HG03575 (cell line): ENCODE data around the gene ADK.

Source experiments
- ATAC-seq: cut with Tn5 transposase; IDR thresholded peaks from one replicate; pipeline ENCODE4 v1.9.1; 2021; ENCODE audit not compliant: unreplicated experiment, insufficient number of reproducible peaks, low FRiP score; ENCODE audit errors: extremely low read depth

The ADK gene

DNA sequence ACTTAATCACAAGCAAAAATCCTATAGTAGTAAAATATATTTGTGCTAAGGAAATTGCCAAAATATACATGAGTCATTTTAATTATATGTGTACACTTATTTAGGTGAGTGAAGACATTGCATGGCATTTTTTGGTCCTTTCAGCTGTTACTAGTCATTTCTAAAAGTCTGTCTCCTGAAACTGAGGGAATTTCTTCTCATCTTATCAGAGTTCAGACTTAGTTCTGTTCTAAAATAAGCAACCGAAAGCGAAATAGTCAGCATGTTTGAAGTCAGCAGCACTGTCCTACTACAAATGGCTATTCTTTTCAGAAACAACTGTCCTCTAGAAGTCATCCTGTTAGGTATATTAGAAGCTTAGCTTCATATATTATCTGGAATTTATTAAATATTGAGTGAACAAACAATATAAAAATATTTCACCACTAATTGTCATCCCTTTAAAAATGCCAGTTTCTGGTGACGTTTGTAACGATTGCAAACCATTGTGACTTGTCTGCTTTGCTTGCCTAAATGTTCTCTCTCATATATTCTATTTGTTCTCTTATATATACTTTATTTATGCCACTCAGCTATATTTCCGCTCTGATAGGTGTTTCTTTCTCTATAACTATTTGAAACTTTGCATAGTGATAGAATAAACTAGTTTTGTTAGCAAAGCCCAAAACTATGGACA lies 448.0 kb downstream of the ADK start:
- ATAC-seq: peak; percentile 72

- no peak for ATAC-seq
These were observed 448.7 kb downstream of the ADK start for GRCh38 chr10:74599672-74600071.

GRCh38 chr10:74600170-74600569 lies 449.1 kb downstream of the ADK start:
- no peak for ATAC-seq

- no peak for ATAC-seq
These were observed 451.6 kb downstream of the ADK start for GRCh38 chr10:74602576-74602975.

DNA sequence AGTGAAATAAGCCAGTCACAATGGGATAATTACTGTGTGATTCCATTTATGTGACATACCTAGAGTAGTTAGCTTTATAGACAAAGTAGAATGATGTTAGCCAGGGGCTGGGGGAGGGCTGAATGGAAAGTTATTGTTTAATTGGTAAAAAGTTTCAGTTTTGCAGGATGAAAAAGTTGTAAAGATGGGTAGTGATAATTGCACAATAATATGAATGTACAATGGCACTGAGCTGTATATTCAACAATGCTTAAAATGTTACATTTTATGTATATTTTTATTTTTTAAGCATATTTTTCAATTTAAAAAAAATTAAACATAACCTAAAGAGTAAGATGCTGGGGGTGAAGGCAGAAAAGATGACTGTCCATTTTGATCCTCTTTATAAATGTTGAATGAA lies 459.3 kb downstream of the ADK start:
- no peak for ATAC-seq

GRCh38 chr10:74612195-74612594 lies 461.2 kb downstream of the ADK start:
- no peak for ATAC-seq

DNA sequence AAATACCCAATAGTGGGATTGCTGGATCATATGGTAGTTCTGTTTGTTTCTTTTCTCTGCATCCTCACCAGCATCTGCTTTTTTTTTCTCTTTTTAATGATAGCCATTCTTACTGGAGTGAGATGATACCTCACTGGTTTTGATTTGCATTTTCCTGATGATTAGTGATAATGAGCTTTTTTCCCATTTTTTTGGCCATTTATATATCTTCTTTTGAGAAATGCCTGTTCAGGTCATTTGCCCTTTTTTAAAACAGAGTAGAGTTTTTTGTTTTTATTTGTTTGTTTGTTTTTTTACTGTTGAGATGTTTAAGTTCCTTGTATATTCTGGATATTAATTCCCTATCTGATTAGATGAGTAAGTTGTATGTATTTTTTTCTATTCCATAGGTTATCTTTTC lies 469.6 kb downstream of the ADK start:
- ATAC-seq: no peak

- ATAC-seq: no peak
These were observed 472.8 kb downstream of the ADK start for GRCh38 chr10:74623786-74624185.

- ATAC-seq: no peak
These were observed 473.5 kb downstream of the ADK start for GRCh38 chr10:74624501-74624900.

DNA sequence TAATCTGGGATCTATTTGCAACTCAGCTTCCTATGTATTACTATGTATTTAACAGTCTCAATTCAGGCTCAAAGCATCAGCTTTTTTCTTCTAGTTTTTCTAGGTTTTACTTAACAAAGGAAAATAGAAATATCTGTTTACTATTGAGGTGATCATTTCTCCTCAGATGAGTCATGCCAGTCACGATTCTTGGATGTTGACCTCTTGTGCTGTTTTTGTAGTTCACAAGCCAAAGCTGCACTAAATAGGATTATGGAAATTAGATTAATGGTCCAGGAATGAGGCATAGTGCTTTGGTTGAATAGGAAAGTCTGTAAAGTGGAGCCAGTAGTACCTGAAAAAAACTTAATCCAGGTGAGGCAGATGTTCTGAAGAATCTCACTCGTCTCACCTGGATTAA lies 477.1 kb downstream of the ADK start:
- ATAC-seq: no peak

GRCh38 chr10:74634995-74635536 lies 484.0 kb downstream of the ADK start:
- no peak for ATAC-seq

DNA sequence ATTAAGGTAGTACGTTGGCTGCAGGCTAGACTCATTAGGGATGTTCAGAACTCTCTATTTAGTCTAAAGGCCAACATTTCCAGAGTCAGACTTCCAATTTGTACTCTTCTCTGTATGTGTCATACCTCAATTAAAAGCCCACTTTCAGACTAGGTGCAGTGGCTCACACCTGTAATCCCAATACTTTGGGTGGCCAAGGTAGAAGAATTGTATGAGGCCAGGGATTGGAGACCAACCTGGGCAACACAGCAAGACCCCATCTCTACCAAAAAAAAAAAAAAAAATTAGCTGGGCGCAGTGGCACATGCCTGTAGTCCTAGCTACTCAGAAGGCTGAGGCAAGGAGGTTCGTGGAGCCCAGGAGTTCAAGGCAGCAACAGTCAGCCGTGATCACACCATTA lies 484.6 kb downstream of the ADK start:
- no peak for ATAC-seq

- ATAC-seq: no peak
These were observed 486.7 kb downstream of the ADK start for GRCh38 chr10:74637685-74638084.

DNA sequence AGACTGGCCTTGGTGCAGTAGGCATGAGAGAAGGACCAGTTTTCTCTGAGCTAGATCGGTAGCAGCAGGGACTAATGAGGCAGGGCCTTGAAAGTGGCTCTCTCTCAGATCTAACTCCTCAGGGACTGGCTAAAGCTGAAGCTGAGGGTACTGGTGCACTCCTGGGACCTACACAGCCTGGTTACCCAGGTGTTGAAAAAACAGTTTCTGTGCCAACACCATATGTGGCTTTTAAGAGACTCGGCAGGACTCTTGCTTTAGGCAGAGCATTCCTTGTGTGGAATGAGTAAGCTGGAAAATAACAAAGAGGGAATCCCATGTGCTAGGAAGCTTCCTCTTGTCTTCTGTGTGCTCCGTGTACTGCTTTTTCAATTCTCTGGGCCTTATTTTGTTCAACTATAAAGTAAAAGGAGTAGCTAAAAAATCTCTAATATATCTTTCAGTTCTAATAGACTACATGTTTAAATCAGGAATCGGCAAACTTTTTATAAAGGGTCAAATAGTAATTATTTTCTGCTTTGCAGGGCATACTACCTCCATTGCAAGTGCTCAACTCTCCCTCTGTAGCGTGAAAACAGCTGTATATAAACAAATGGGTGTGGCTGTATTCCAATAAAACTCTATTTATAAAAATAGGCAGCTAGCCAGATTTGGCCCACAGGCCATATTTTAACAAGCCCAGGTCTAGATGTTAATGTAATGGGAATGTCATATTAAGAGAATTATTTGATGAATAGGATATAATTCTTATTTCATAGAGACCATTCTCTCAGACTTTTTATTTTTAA lies 489.3 kb downstream of the ADK start:
- ATAC-seq: no peak

DNA sequence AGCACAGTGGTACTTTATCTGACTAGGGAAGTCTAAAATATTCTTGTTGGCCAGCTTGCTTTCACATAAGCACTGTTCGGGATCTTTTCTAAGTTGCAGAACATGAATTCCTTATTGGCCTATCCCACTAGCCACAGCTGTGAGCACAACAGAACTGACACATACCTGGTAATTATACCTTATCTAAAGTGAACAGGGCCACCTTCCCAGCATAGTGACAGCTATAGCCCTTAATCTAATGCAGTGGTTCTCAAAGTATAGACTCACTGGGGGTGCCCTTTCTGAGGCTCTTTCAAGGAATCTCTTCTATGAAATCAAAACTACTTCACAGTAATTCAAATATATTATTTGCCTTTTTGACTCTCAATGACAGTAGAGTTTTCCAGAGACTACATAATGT lies 490.6 kb downstream of the ADK start:
- no peak for ATAC-seq

- no peak for ATAC-seq
These were observed 492.0 kb downstream of the ADK start for GRCh38 chr10:74642901-74643595.

DNA sequence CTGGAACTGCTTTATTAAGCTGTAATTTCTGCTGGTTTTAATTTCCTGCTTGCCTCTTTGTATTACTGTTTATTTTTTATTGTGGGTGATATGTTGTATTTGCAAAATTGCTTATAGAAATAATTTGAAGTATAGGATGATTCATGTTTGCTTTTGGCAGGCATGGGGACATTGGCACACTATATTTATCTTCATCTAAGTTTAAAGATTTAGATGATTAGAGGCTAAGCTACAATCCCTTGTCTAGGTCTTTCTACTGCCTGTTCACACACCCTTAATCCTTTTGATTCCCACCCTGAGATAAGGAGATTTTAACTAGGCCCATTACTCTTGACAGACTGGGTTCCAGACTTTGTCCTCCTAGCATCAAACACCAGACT lies 492.6 kb downstream of the ADK start:
- ATAC-seq: no peak

GRCh38 chr10:74644738-74645137 lies 493.7 kb downstream of the ADK start:
- no peak for ATAC-seq

GRCh38 chr10:74645692-74646091 lies 494.7 kb downstream of the ADK start:
- no peak for ATAC-seq

GRCh38 chr10:74650613-74651012 lies 499.6 kb downstream of the ADK start:
- ATAC-seq: no peak
